ENCODE results near the gene PTPRQ.

DNA sequence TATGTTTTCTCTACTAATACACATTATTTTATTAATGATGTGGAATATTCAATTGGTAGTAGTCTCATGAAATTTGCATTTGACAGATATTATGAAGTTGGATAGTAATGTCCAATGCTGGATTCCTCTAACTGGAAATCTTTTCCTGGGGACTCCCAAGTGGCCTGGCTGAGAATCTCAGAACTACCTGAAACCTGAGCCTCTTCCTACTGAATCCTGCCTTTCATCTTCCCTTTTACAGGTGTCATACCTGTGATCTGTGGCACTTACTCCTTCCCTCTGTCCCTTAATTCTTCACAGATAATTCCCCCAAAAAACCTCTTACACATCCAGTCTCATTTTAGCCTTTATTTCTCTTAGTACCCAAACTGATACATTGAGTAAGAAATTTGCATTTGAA is 173.7 kb downstream of the PTPRQ start:
- TF ChIP-seq, protein P1, sequence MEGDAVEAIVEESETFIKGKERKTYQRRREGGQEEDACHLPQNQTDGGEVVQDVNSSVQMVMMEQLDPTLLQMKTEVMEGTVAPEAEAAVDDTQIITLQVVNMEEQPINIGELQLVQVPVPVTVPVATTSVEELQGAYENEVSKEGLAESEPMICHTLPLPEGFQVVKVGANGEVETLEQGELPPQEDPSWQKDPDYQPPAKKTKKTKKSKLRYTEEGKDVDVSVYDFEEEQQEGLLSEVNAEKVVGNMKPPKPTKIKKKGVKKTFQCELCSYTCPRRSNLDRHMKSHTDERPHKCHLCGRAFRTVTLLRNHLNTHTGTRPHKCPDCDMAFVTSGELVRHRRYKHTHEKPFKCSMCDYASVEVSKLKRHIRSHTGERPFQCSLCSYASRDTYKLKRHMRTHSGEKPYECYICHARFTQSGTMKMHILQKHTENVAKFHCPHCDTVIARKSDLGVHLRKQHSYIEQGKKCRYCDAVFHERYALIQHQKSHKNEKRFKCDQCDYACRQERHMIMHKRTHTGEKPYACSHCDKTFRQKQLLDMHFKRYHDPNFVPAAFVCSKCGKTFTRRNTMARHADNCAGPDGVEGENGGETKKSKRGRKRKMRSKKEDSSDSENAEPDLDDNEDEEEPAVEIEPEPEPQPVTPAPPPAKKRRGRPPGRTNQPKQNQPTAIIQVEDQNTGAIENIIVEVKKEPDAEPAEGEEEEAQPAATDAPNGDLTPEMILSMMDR (IDR thresholded peaks at IDR 0.05 in 8 of 11, conservative IDR thresholded peaks at IDR 0.05 in 3 of 11) = no peak
- TF ChIP-seq POLR2A (IDR thresholded peaks at IDR 0.05) (no peak), POLR2AphosphoS5 (IDR thresholded peaks at IDR 0.05) (no peak)

Data from spleen (tissue), 7 donors.